Lower leg skin (tissue), 3 donors: ENCODE measurements around the gene AFAP1L2.

Experiments used
- CTCF ChIP-seq, 3 donors: fragments of 450-650 bp; IDR thresholded peaks; one replicate each; pipeline ENCODE4 v1.5.1; 2016; ENCODE audit warnings: antibody characterized with exemption in 3 of 3, mild to moderate bottlenecking in 3 of 3, moderate library complexity in 2 of 3
- POLR2A ChIP-seq, 2 donors: fragments of 450-650 bp; IDR thresholded peaks; one replicate each; pipeline ENCODE4 v1.6.1; 2016 to 2017; ENCODE audit warnings: antibody characterized with exemption in 2 of 2, mild to moderate bottlenecking in 1 of 2, moderate library complexity in 1 of 2

DNA sequence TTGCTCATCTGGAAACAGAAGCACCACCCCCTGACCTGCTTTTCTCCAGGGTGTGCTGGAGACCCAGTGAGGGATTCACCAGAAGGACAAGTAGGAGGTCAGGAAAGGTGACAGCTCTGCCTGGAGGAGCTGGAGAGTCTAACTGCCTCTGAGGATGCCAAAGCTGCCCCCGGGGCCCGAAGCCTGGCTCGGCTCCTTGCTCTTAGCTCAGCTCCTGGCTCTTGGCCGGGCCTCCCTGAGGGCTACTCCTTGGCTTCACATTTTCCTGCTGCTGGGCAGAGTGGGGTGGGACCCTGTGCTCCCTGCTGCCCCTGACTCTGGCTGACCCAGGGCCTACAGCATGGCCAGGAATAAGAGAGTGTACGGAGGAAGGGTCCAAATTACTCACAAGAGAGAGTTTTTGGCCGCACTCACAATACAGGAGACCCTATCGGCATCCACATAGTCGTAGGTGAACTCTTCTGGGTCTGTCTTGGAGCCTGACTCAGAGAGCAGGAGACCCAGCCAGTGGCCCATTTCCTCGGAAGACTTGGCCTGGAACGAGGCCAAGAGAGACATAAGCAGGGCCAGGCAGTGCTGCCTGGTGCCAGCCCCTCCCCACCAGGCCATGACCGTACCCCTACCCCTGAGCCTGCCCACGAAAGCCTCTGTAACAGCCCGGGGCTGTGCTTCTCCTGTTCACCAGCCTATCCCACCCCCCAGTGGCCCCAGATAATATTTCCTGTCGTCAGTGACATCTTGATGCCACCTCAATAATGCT is 102.2 kb downstream of the AFAP1L2 start:
- TF ChIP-seq POLR2A (IDR thresholded peaks at IDR 0.05) (no peak), CTCF (IDR thresholded peaks at IDR 0.05) (no peak)
